Esophagus (tissue), 2 donors: ENCODE measurements around the gene GABRG3. TPM values are rescaled to one million over a fixed set of nuclear protein-coding genes. Genes with fewer than 3 reads are reported as not detected.

Source experiments
- H3K27ac ChIP-seq, 2 donors: one replicate each; pipeline ENCODE4 v1.5.1; 2013; ENCODE audit warnings: low read depth in 2 of 2, mild to moderate bottlenecking in 2 of 2, inconsistent platforms in 1 of 2, low read length in 1 of 2, moderate library complexity in 1 of 2
- H3K27me3 ChIP-seq, 2 donors: one replicate each; pipeline ENCODE4 v1.6.1; 2013; ENCODE audit warnings: low read length in 2 of 2, control low read depth in 1 of 2, mild to moderate bottlenecking in 1 of 2; ENCODE audit not compliant: insufficient read depth in 2 of 2, control insufficient read depth in 1 of 2
- H3K36me3 ChIP-seq, 2 donors: one replicate each; pipeline ENCODE4 v1.6.1; 2013; ENCODE audit warnings: low read length in 1 of 2; ENCODE audit not compliant: control insufficient read depth in 2 of 2, insufficient read depth in 2 of 2
- H3K4me1 ChIP-seq, 2 donors: one replicate each; pipeline ENCODE4 v1.6.1; 2013; ENCODE audit warnings: low read length in 1 of 2; ENCODE audit not compliant: control insufficient read depth in 2 of 2, insufficient read depth in 2 of 2
- H3K4me3 ChIP-seq, 2 donors: one replicate each; pipeline ENCODE4 v1.5.1; 2013; ENCODE audit warnings: low read length in 2 of 2, mild to moderate bottlenecking in 2 of 2, low read depth in 1 of 2, moderate library complexity in 1 of 2
- H3K9me3 ChIP-seq, 2 donors: one replicate each; pipeline ENCODE4 v1.6.1; 2013; ENCODE audit warnings: mild to moderate bottlenecking in 2 of 2, low read depth in 1 of 2, low read length in 1 of 2, moderate library complexity in 1 of 2; ENCODE audit not compliant: control insufficient read depth in 2 of 2, insufficient read depth in 1 of 2
- WGBS, 2 donors: extraction: QIAGEN DNeasy Blood & Tissue Kit; methylation state at CpG; one replicate each; pipeline ENCODE4 v1.1.7; 2013; 5-methylcytosine and 5-hydroxymethylcytosine counted together
- polyA plus RNA-seq, 2 donors: library from polyadenylated mRNA; stranded (reverse); fragments of 200-250 nt; gene quantifications; one replicate each; pipeline ENCODE4 v1.2.3, GENCODE V29; 2013
- donor health status: healthy with polysubstance abuse.
- donor health status: Bipolar disorder and iron deficiency.

Gene GABRG3
- polyA plus RNA-seq, 2 donors = not detected

DNA sequence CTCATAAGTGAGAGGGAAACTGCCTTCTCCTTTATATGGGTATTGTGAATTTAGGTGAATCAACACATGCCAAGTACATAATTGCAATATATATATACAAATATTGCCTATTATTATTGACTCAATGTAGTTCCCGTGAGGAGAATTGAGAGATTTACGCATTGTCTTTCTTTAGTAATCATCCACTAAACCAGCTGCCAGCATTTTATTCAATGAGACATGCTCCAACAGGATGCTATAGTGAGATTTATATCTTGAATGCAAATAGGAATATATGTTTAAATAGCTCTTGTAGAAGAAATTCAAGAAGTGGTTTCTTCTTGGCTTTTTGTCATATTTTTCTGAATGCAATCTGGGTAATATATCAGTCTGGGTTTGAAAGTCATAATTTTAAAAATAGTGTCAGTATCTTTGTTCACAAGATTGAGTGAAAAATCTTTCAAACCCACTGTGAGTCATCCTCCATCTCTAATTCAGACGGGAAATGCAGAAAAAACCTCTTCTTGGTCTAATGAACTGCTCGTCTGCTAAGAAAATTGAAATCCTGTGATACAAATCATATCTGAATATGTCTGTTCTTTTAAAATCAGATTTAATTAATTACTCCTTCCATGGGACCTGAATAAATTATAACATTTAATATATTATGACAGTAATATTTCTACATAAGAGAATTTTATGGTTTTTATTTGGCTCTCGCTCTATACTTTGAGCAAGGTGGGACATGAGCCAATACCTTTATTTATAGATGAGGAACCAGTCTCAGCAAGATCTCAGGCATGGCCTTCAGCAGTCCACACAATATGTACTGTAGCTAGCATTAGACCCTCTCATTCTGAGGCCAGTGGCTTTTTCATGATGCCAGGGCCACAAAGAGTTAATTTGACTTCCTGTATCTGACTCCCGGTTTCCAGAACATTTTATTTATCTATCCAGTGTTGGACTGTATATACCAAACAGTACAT is 516.0 kb downstream of the GABRG3 start:
- 31 to 41% methylated on average over 6 of the region's 6 CpGs for WGBS, 2 donors
- no peak overlapping the region for H3K27ac ChIP-seq
- H3K9me3 ChIP-seq = peaks cover 0 to 2% of the 10 kb centered on the region in 2 donors
- H3K4me3 ChIP-seq = no peak overlapping the region
- H3K36me3 ChIP-seq = no peaks in the 10 kb centered on the region
- peaks cover 0 to 4% of the 10 kb centered on the region in 2 donors for H3K4me1 ChIP-seq
- H3K27me3 ChIP-seq = no peaks in the 10 kb centered on the region

DNA sequence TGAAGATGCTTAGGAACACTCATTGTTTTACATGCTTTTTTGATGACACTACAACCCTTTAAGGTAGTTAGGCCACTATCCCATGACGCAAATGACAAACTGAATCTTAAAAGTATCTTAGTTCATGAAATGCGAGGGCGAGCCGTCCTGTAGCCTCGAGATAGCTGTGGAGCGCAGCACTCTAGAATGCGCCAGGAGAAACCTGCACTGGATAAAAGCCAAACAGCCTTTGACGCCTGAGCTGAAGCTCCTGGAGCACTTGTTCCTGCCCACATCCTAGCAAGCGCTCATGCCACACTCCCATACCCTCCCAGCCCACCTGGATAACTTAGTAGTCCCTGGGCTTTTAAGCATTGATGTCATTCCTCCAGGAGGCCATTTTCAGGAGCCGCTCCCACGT is 516.9 kb downstream of the GABRG3 start:
- no peaks in the 10 kb centered on the region for H3K36me3 ChIP-seq
- H3K27me3 ChIP-seq = no peaks in the 10 kb centered on the region
- H3K9me3 ChIP-seq = peaks cover 0 to 2% of the 10 kb centered on the region in 2 donors
- H3K4me1 ChIP-seq = peaks cover 0 to 4% of the 10 kb centered on the region in 2 donors
- no peak overlapping the region for H3K4me3 ChIP-seq
- 80 to 85% methylated on average over 11 of the region's 11 CpGs for WGBS, 2 donors
- H3K27ac ChIP-seq = no peak overlapping the region

GRCh38 chr15:27490867-27491595 is 520.0 kb downstream of the GABRG3 start:
- Histone ChIP-seq H3K4me3 (no peak overlapping the region), H3K27me3 (no peaks in the 10 kb centered on the region), H3K27ac (no peak overlapping the region), H3K9me3 (no peaks in the 10 kb centered on the region), H3K36me3 (no peaks in the 10 kb centered on the region), H3K4me1 (peaks cover 0 to 4% of the 10 kb centered on the region in 2 donors)
- WGBS, 2 donors = 52 to 60% methylated on average over 12 of the region's 12 CpGs

DNA sequence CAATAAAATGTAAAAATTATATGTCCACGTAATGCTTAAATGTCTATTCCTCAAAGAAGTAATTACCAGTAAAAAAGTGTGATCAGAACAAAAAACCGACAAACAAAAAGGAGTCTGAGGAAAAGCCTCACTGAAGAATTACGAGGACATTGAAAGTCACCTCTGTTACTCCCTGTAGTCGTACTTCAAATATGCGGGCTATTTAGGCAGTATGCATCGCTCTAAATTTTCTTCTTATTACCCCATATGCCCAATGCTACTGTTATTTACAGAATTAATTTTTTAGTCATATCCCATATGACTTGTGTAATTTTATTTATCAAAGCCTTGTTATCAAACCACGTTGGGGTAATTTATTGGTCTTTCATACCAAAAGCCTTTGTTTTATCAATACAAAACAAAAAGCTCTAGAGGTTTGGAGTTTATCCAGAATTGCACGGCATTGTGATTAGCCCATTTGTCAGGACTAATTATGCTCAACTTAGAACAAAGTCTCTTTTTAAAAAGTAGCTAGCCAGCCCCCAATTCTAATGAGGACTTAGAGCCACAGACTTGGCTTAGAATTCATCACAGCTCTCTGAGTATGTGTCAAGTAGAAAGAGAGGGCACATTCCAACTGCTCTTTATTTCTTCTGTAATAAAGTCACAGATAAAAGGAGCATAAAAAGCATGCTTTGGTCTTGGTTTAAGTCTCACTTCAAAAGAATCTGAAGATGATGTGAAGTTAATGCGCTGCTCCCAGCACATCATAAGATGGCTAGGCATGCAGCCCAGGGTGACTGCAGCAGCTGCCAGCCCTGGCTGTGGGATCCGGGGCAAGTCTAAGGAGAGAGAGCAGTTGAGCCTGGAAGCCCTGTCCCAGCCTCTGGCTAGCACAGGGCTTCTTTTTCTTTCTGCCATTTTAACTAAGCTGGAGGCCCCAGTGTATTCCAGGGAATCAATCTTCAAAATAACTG is 521.0 kb downstream of the GABRG3 start:
- no peak overlapping the region for H3K27ac ChIP-seq
- H3K4me3 ChIP-seq = no peak overlapping the region
- peaks cover 0 to 4% of the 10 kb centered on the region in 2 donors for H3K4me1 ChIP-seq
- H3K27me3 ChIP-seq = no peaks in the 10 kb centered on the region
- no peaks in the 10 kb centered on the region for H3K9me3 ChIP-seq
- no peaks in the 10 kb centered on the region for H3K36me3 ChIP-seq
- WGBS, 2 donors = 59 to 64% methylated on average over 10 of the region's 10 CpGs

GRCh38 chr15:27495963-27496459 is 525.0 kb downstream of the GABRG3 start:
- no peak overlapping the region for H3K27ac ChIP-seq
- H3K27me3 ChIP-seq = no peaks in the 10 kb centered on the region
- 87 to 93% methylated on average over 3 of the region's 3 CpGs for WGBS, 2 donors
- H3K36me3 ChIP-seq = no peaks in the 10 kb centered on the region
- no peak overlapping the region for H3K4me3 ChIP-seq
- H3K9me3 ChIP-seq = no peaks in the 10 kb centered on the region
- peaks cover 0 to 2% of the 10 kb centered on the region in 2 donors for H3K4me1 ChIP-seq

DNA sequence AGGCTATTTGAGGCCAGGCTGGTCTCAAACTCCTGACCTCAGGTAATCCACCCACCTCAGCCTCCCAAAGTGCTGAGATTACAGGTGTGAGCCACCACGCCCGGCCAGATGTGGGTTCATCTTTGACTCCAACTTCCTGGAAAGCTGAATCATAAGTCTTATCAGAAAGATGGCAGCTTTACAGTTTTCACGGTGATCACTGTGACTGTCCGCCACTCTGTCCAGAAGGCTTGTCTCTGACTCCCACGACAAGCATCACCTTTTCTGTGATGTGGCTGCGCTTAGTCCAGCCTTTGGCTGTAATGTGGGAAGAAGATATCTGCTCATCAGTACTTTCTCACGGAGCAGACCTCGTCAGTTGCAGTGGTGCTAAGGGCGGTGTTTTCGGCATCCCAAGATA is 527.7 kb downstream of the GABRG3 start:
- 92 to 93% methylated on average over 10 of the region's 10 CpGs for WGBS, 2 donors
- Histone ChIP-seq H3K4me1 (no peaks in the 10 kb centered on the region), H3K4me3 (no peak overlapping the region), H3K9me3 (no peaks in the 10 kb centered on the region), H3K27me3 (no peaks in the 10 kb centered on the region), H3K36me3 (no peaks in the 10 kb centered on the region), H3K27ac (no peak overlapping the region)

GRCh38 chr15:27499191-27499590 is 528.2 kb downstream of the GABRG3 start:
- no peak overlapping the region for H3K27ac ChIP-seq
- no peaks in the 10 kb centered on the region for H3K9me3 ChIP-seq
- H3K36me3 ChIP-seq = no peaks in the 10 kb centered on the region
- H3K4me1 ChIP-seq = no peaks in the 10 kb centered on the region
- 67 to 77% methylated on average over 4 of the region's 4 CpGs for WGBS, 2 donors
- no peak overlapping the region for H3K4me3 ChIP-seq
- no peaks in the 10 kb centered on the region for H3K27me3 ChIP-seq

DNA sequence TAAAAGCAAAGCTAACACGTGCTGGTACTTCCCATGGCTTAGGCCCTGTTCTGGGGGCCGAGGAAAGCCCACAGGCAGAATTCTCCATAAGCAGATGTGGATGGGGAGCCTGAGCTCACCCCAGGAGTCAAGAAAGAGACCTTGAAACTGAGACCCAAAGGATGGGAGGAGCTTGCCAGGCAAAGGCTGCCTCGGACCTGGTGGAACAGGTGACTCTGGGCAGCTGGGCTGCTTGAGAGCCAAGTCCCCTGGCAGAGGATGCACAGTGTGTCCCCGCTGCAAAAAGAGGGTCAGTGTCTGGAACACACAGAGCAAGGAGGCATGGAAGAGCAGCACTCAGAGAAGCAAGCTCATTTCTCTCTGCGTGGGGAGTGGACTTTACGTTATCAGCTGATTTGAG is 528.7 kb downstream of the GABRG3 start:
- H3K4me3 ChIP-seq = no peak overlapping the region
- H3K4me1 ChIP-seq = no peaks in the 10 kb centered on the region
- WGBS, 2 donors = 66 to 77% methylated on average over 6 of the region's 6 CpGs
- no peaks in the 10 kb centered on the region for H3K36me3 ChIP-seq
- no peak overlapping the region for H3K27ac ChIP-seq
- no peaks in the 10 kb centered on the region for H3K9me3 ChIP-seq
- H3K27me3 ChIP-seq = no peaks in the 10 kb centered on the region

DNA sequence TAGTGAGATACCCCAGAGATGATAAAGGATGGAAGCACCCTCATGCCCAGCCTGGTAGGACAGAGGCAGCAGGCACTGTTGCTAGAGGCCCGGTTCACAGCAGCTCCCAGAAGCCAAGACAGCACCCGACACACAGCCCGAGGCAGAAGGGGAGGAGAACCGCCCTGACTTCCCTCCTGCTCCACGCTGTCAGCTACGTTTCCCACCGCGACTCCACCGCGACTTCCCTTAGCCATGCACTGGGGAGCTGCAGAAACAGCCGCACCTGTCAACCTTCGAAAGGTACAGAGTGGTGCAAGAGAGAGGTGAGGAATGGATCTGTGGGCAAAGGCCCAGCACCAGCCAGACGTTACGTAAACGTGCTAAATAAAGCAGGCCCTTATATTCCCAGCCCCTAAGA is 529.2 kb downstream of the GABRG3 start:
- no peak overlapping the region for H3K4me3 ChIP-seq
- H3K27me3 ChIP-seq = no peaks in the 10 kb centered on the region
- H3K9me3 ChIP-seq = no peaks in the 10 kb centered on the region
- H3K36me3 ChIP-seq = no peaks in the 10 kb centered on the region
- no peaks in the 10 kb centered on the region for H3K4me1 ChIP-seq
- 86 to 93% methylated on average over 15 of the region's 15 CpGs for WGBS, 2 donors
- no peak overlapping the region for H3K27ac ChIP-seq
